Umbilical cord (tissue), 2 donors: ENCODE results near the gene MRPL19. TPM values are rescaled to one million over a fixed set of nuclear protein-coding genes. Genes with fewer than 3 reads are reported as not detected.

ENCODE experiments used
- DNase-seq: peaks from one replicate; pipeline ENCODE4 v3.0.0-alpha.2; 2015; ENCODE audit warnings: low spot score
- total RNA-seq: library from RNA; depleted of rRNA; stranded (reverse); fragments of >200 nt; gene quantifications from one replicate; pipeline ENCODE4 v1.2.3, GENCODE V29; 2014; ENCODE audit warnings: low replicate concordance; ENCODE audit not compliant: insufficient read depth

MRPL19 gene
- total RNA-seq, 1 donor from 2014 or later, result 43.8 TPM

- no peak for DNase-seq
Observed at GRCh38 chr2:75616406-75616805, 30.2 kb upstream of the MRPL19 start.

GRCh38 chr2:75616933-75617332 is 29.6 kb upstream of the MRPL19 start:
- DNase-seq, result no peak

- DNase-seq, result no peak
Observed at GRCh38 chr2:75619956-75620740, 26.4 kb upstream of the MRPL19 start.

GRCh38 chr2:75621228-75621627 is 25.4 kb upstream of the MRPL19 start:
- no peak for DNase-seq

- DNase-seq, result no peak
Observed at GRCh38 chr2:75622500-75622899, 24.1 kb upstream of the MRPL19 start.

- no peak for DNase-seq
Observed at GRCh38 chr2:75622929-75623328, 23.7 kb upstream of the MRPL19 start.

- DNase-seq, result peak; percentile 85
Observed at GRCh38 chr2:75627902-75628504, 18.6 kb upstream of the MRPL19 start.

GRCh38 chr2:75632091-75632701 is 14.4 kb upstream of the MRPL19 start:
- DNase-seq, result peak; percentile 38

- no peak for DNase-seq
Observed at GRCh38 chr2:75632813-75633212, 13.8 kb upstream of the MRPL19 start.

GRCh38 chr2:75633620-75634019 is 13.0 kb upstream of the MRPL19 start:
- DNase-seq, result no peak

GRCh38 chr2:75634945-75635344 is 11.6 kb upstream of the MRPL19 start:
- no peak for DNase-seq

GRCh38 chr2:75637568-75637967 is 9.0 kb upstream of the MRPL19 start:
- DNase-seq, result no peak

- DNase-seq, result peak; percentile 78
Observed at GRCh38 chr2:75640621-75641121, 5.9 kb upstream of the MRPL19 start.

- DNase-seq, result no peak
Observed at GRCh38 chr2:75641587-75641986, 5.0 kb upstream of the MRPL19 start.

- DNase-seq, result no peak
Observed at GRCh38 chr2:75643980-75644379, 2.6 kb upstream of the MRPL19 start.

GRCh38 chr2:75645643-75646042 is 940 bp upstream of the MRPL19 start:
- no peak for DNase-seq

- DNase-seq, result no peak
Observed at GRCh38 chr2:75646090-75646582, 447 bp upstream of the MRPL19 start.

- DNase-seq, result no peak
Observed at GRCh38 chr2:75647771-75648170, 1.2 kb downstream of the MRPL19 start.

- no peak for DNase-seq
Observed at GRCh38 chr2:75654012-75654411, 7.4 kb downstream of the MRPL19 start.

- no peak for DNase-seq
Observed at GRCh38 chr2:75655861-75656260, 9.3 kb downstream of the MRPL19 start.

GRCh38 chr2:75656563-75656962 is 10.0 kb downstream of the MRPL19 start:
- no peak for DNase-seq

- no peak for DNase-seq
Observed at GRCh38 chr2:75657798-75658197, 11.2 kb downstream of the MRPL19 start.

- peak; percentile 35 for DNase-seq
Observed at GRCh38 chr2:75666911-75667310, 20.3 kb downstream of the MRPL19 start.
